Common myeloid progenitor, CD34-positive (primary cell): Measurements from ENCODE around the gene ADAMTS17.

ENCODE experiments used
- CTCF ChIA-PET: fragments of 350-600 bp; sonication (Branson Sonifier 250); formaldehyde crosslinking; loops from one replicate; lab custom pipeline; 2021; ENCODE audit warnings: antibody characterized with exemption; lab: Charles Lee
- POLR2A ChIA-PET: fragments of 350-600 bp; sonication (Branson Sonifier 250); formaldehyde crosslinking; loops from one replicate; lab custom pipeline; 2021; ENCODE audit warnings: antibody characterized with exemption; lab: Charles Lee
- DNase-seq, 3 donors: peaks; one replicate each; pipeline versions ENCODE4 v3.0.0 to v3.0.0-alpha.2; 2013
- H3K27ac ChIP-seq, 2 experiments: 1 replicate in 1 of 2; 2 replicates in 1 of 2; pipeline ENCODE4 v1.7.0; 2013; ENCODE audit warnings: inconsistent platforms in 2 of 2, low read length in 2 of 2, mild to moderate bottlenecking in 2 of 2, low read depth in 1 of 2, moderate library complexity in 1 of 2; ENCODE audit not compliant: severe bottlenecking in 2 of 2, insufficient read depth in 1 of 2, poor library complexity in 1 of 2
- H3K27me3 ChIP-seq, 5 experiments: replicated peaks in 2 of 5; 1 replicate in 3 of 5; 2 replicates in 2 of 5; pipeline versions ENCODE4 v1.6.1 to v1.7.0; 2013; ENCODE audit warnings: low read length in 4 of 5, mild to moderate bottlenecking in 2 of 5, moderate library complexity in 2 of 5, inconsistent platforms in 1 of 5; ENCODE audit not compliant: insufficient read depth in 5 of 5, control insufficient read depth in 4 of 5
- H3K36me3 ChIP-seq, 4 experiments: 1 replicate in 2 of 4; 2 replicates in 2 of 4; pipeline versions ENCODE4 v1.6.1 to v1.7.0; 2013; ENCODE audit warnings: low read length in 3 of 4, control low read depth in 1 of 4, mild to moderate bottlenecking in 1 of 4; ENCODE audit not compliant: control insufficient read depth in 4 of 4, insufficient read depth in 4 of 4
- H3K4me1 ChIP-seq, 4 experiments: 1 replicate in 3 of 4; 2 replicates in 1 of 4; pipeline versions ENCODE4 v1.6.1 to v1.7.1; 2013; ENCODE audit warnings: low read length in 3 of 4, mild to moderate bottlenecking in 3 of 4, control low read depth in 1 of 4, inconsistent platforms in 1 of 4, moderate library complexity in 1 of 4; ENCODE audit not compliant: control insufficient read depth in 4 of 4, insufficient read depth in 4 of 4; ENCODE audit errors: control extremely low read depth in 1 of 4
- H3K4me3 ChIP-seq, 7 experiments: 1 replicate in 4 of 7; 2 replicates in 3 of 7; pipeline versions ENCODE4 v1.5.1 to v1.7.0; 2013; ENCODE audit warnings: mild to moderate bottlenecking in 7 of 7, low read length in 6 of 7, moderate library complexity in 6 of 7, inconsistent platforms in 2 of 7, low read depth in 2 of 7, control low read depth in 1 of 7; ENCODE audit not compliant: insufficient read depth in 4 of 7, control insufficient read depth in 1 of 7; ENCODE audit errors: extremely low read depth in 1 of 7
- H3K9me3 ChIP-seq, 5 experiments: 1 replicate in 4 of 5; 2 replicates in 1 of 5; pipeline versions ENCODE4 v1.6.1 to v1.7.1; 2013; ENCODE audit warnings: low read length in 4 of 5, mild to moderate bottlenecking in 2 of 5, inconsistent platforms in 1 of 5, low read depth in 1 of 5, moderate library complexity in 1 of 5; ENCODE audit not compliant: control insufficient read depth in 4 of 5, insufficient read depth in 2 of 5; ENCODE audit errors: control extremely low read depth in 1 of 5
- WGBS: methylation state at CpG from one replicate; pipeline ENCODE4 v1.1.5; 2013; ENCODE audit not compliant: insufficient coverage; 5-methylcytosine and 5-hydroxymethylcytosine counted together

ADAMTS17 gene

DNA sequence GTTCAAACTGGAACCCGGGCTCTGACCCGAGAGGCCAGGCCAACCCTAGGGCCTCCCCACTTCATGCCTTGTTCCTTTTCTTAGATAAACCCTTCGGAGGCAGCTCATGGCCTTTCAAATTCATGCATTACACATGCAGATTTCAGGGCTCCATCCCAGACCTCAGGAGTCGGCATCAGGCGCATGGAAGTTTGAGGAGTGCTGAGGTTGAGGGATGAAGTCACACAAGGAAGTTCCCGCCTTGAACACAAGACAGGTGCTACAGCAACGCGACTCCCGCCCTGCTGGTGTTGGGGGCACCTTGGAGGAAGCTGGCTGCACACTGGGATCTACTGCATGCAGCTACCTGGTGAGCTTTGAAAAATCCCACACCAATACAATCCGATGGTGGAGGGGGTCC, 363.3 kb downstream of the ADAMTS17 start:
- ChIA-PET POLR2A (no interaction called here), CTCF (interaction anchor here (1.3 kb wide), 1 partner anchor 11 kb away, joined by 3 read pairs; no protein-coding TSS in a partner anchor)
- Histone ChIP-seq H3K4me3 (no peak overlapping the region), H3K27me3 (peaks cover 0 to 38% (median 12%) of the 10 kb centered on the region in 5 experiments), H3K9me3 (no peaks in the 10 kb centered on the region), H3K4me1 (no peaks in the 10 kb centered on the region), H3K36me3 (no peaks in the 10 kb centered on the region), H3K27ac (no peak overlapping the region)
- no peak for DNase-seq
- 70% methylated on average over 9 of the region's 10 CpGs for WGBS

GRCh38 chr15:99977929-99978328, 363.8 kb downstream of the ADAMTS17 start:
- POLR2A ChIA-PET = no interaction called here

GRCh38 chr15:99976811-99977271, 364.9 kb downstream of the ADAMTS17 start:
- Histone ChIP-seq H3K27ac (no peak overlapping the region), H3K4me3 (no peak overlapping the region), H3K36me3 (no peaks in the 10 kb centered on the region), H3K9me3 (no peaks in the 10 kb centered on the region), H3K4me1 (no peaks in the 10 kb centered on the region), H3K27me3 (peaks cover 0 to 23% (median 3%) of the 10 kb centered on the region in 5 experiments)
- POLR2A ChIA-PET = no interaction called here
- CTCF ChIA-PET = no interaction called here
- DNase-seq = no peak
- 90% methylated on average over 8 of the region's 9 CpGs for WGBS

More at GRCh38 chr15:99977929-99978328, 363.8 kb downstream of the ADAMTS17 start:
- WGBS = 81% methylated on average over 7 of the region's 10 CpGs
- Histone ChIP-seq H3K27ac (no peak overlapping the region), H3K4me1 (no peaks in the 10 kb centered on the region), H3K36me3 (no peaks in the 10 kb centered on the region), H3K9me3 (no peaks in the 10 kb centered on the region), H3K27me3 (peaks cover 0 to 33% (median 10%) of the 10 kb centered on the region in 5 experiments), H3K4me3 (no peak overlapping the region)
- CTCF ChIA-PET = interaction anchor here (1.3 kb wide), 1 partner anchor 12 kb away, joined by 3 read pairs; no protein-coding TSS in a partner anchor
- no peak for DNase-seq

DNA sequence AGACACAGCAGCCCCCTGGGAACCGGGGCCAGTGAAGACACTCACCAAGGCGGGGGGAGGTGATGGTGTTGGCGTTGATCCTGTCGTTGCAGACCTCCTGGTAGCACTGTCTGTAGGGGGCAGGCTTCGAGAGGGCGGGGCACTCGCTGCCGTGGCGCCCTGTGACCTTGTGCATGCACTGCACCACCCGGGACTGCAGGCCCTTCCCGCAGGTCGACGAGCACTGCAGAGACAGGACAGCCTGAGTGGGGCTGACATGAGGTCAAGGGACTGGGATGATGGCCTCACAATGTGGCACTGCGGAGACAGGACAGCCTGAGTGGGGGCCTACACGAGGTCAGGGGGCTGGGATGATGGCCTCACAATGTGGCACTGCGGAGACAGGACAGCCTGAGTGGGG, 365.8 kb downstream of the ADAMTS17 start:
- H3K36me3 ChIP-seq = no peaks in the 10 kb centered on the region
- H3K27ac ChIP-seq = no peak overlapping the region
- DNase-seq = no peak
- no peaks in the 10 kb centered on the region for H3K9me3 ChIP-seq
- H3K27me3 ChIP-seq = peaks cover 0 to 16% (median 3%) of the 10 kb centered on the region in 5 experiments
- ChIA-PET POLR2A (no interaction called here), CTCF (no interaction called here)
- H3K4me1 ChIP-seq = no peaks in the 10 kb centered on the region
- WGBS = 91% methylated on average over 16 of the region's 16 CpGs
- H3K4me3 ChIP-seq = no peak overlapping the region

GRCh38 chr15:99974246-99974645, 367.5 kb downstream of the ADAMTS17 start:
- ChIA-PET POLR2A (no interaction called here), CTCF (no interaction called here)
- Histone ChIP-seq H3K9me3 (no peaks in the 10 kb centered on the region), H3K4me1 (no peaks in the 10 kb centered on the region), H3K4me3 (no peak overlapping the region), H3K36me3 (no peaks in the 10 kb centered on the region), H3K27ac (no peak overlapping the region), H3K27me3 (peaks cover 0 to 7% (median 2%) of the 10 kb centered on the region in 5 experiments)
- 96% methylated on average over 11 of the region's 17 CpGs for WGBS
- no peak for DNase-seq

GRCh38 chr15:99973351-99973750, 368.4 kb downstream of the ADAMTS17 start:
- CTCF ChIA-PET = no interaction called here
- no peak overlapping the region for H3K4me3 ChIP-seq
- H3K9me3 ChIP-seq = peaks cover 0 to 2% (median 0%) of the 10 kb centered on the region in 5 experiments
- WGBS = 98% methylated on average over 11 of the region's 11 CpGs
- peaks cover 0 to 2% (median under 1%) of the 10 kb centered on the region in 5 experiments for H3K27me3 ChIP-seq
- DNase-seq = no peak
- H3K36me3 ChIP-seq = no peaks in the 10 kb centered on the region
- POLR2A ChIA-PET = no interaction called here
- no peaks in the 10 kb centered on the region for H3K4me1 ChIP-seq
- H3K27ac ChIP-seq = no peak overlapping the region

GRCh38 chr15:99970891-99971430, 370.8 kb downstream of the ADAMTS17 start:
- CTCF ChIA-PET = no interaction called here

More at GRCh38 chr15:99970891-99971430, 370.8 kb downstream of the ADAMTS17 start:
- DNase-seq = no peak
- POLR2A ChIA-PET = no interaction called here
- H3K4me3 ChIP-seq = no peak overlapping the region
- H3K27ac ChIP-seq = no peak overlapping the region
- H3K36me3 ChIP-seq = no peaks in the 10 kb centered on the region
- H3K27me3 ChIP-seq = peaks cover 0 to 2% (median 0%) of the 10 kb centered on the region in 5 experiments
- H3K9me3 ChIP-seq = peaks cover 0 to 2% (median 0%) of the 10 kb centered on the region in 5 experiments
- H3K4me1 ChIP-seq = no peaks in the 10 kb centered on the region
- 78% methylated on average over 7 of the region's 9 CpGs for WGBS
